Measurements from ENCODE around the gene KIAA1217.

Gene KIAA1217

GRCh38 chr10:24428410-24428782 is 219.5 kb downstream of the KIAA1217 start:
- DNase-seq (ENCODE audit: insufficient read length, low spot score) (no peak), FAIRE-seq (no peak)
- no peak for TF ChIP-seq CTCF (IDR thresholded peaks at IDR 0.05; ENCODE audit: insufficient read depth, missing control alignments)

GRCh38 chr10:24430591-24430990 is 221.7 kb downstream of the KIAA1217 start:
- TF ChIP-seq CTCF (IDR thresholded peaks at IDR 0.05; ENCODE audit: insufficient read depth, missing control alignments), result no peak
- FAIRE-seq, result no peak

GRCh38 chr10:24432478-24433416 is 223.8 kb downstream of the KIAA1217 start:
- FAIRE-seq (no peak), DNase-seq (ENCODE audit: insufficient read length, low spot score) (no peak)
- no peak for TF ChIP-seq CTCF (IDR thresholded peaks at IDR 0.05; ENCODE audit: insufficient read depth, missing control alignments)

More at GRCh38 chr10:24430591-24430990, 221.7 kb downstream of the KIAA1217 start:
- DNase-seq (ENCODE audit: insufficient read length, low spot score), result no peak

GRCh38 chr10:24433705-24434104 is 224.8 kb downstream of the KIAA1217 start:
- DNase-seq (ENCODE audit: insufficient read length, low spot score) (no peak), FAIRE-seq (no peak)
- TF ChIP-seq CTCF (IDR thresholded peaks at IDR 0.05; ENCODE audit: insufficient read depth, missing control alignments), result no peak

- DNase-seq (ENCODE audit: insufficient read length, low spot score) (no peak), FAIRE-seq (no peak)
- TF ChIP-seq CTCF (IDR thresholded peaks at IDR 0.05; ENCODE audit: insufficient read depth, missing control alignments), result no peak
These were observed 226.0 kb downstream of the KIAA1217 start for GRCh38 chr10:24434961-24435360.

- DNase-seq (ENCODE audit: insufficient read length, low spot score) (no peak), FAIRE-seq (no peak)
- TF ChIP-seq CTCF (IDR thresholded peaks at IDR 0.05; ENCODE audit: insufficient read depth, missing control alignments), result no peak
These were observed 226.4 kb downstream of the KIAA1217 start for GRCh38 chr10:24435374-24435773.

- FAIRE-seq, result no peak
- DNase-seq (ENCODE audit: insufficient read length, low spot score), result no peak
- TF ChIP-seq CTCF (IDR thresholded peaks at IDR 0.05; ENCODE audit: insufficient read depth, missing control alignments), result no peak
These were observed 228.4 kb downstream of the KIAA1217 start for GRCh38 chr10:24437302-24437701.
